ENCODE results near the gene THOC5. TPM values are rescaled to one million over a fixed set of nuclear protein-coding genes. Genes with fewer than 3 reads are reported as not detected.
"Not testable (repeated sequence)": the region's sequence is repeated elsewhere in the genome, so short reads cannot be mapped to it uniquely, and the experiment has no call there.

Gene THOC5
- total RNA-seq, 1 experiment from 2014 or later: 80.6 TPM

GRCh38 chr22:29593923-29594322 lies 40.4 kb upstream of the THOC5 start (continued):
- TF ChIP-seq CTCF (IDR thresholded peaks at IDR 0.05 in 2 of 3, conservative IDR thresholded peaks at IDR 0.05 in 1 of 3; ENCODE audit: borderline replicate concordance in 1 of 3, insufficient read depth in 1 of 3, low read depth in 2 of 3, low read length in 2 of 3) (no peak), POLR2AphosphoS5 (IDR thresholded peaks at IDR 0.05; ENCODE audit: low read depth, low read length) (no peak)

GRCh38 chr22:29587938-29588699 lies 34.6 kb upstream of the THOC5 start:
- Histone ChIP-seq H3K36me3 (ENCODE audit: control insufficient read depth in 1 of 2, insufficient read depth in 2 of 2, low read length in 2 of 2) (no peaks in the 10 kb centered on the region), H3K9me2 (ENCODE audit: insufficient read depth) (no peaks in the 10 kb centered on the region), H3K4me1 (ENCODE audit: control insufficient read depth in 1 of 2, insufficient read depth in 2 of 2, low read length in 2 of 2) (peaks cover 4 to 25% of the 10 kb centered on the region in 2 experiments; a peak in 3 of 4 replicates), H4K20me1 (ENCODE audit: insufficient read depth) (no peaks in the 10 kb centered on the region), H3K9me3 (ENCODE audit: control insufficient read depth in 1 of 2, insufficient read depth in 1 of 2, low read depth in 1 of 2, low read length in 2 of 2) (no peaks in the 10 kb centered on the region), H3K4me3 (replicated peaks in 1 of 2; ENCODE audit: low read depth in 1 of 2, low read length in 2 of 2) (no peak overlapping the region), H3K27ac (ENCODE audit: low read depth, low read length) (no peak overlapping the region), H3K9ac (ENCODE audit: low read length) (no peak overlapping the region), H3K79me2 (ENCODE audit: insufficient read depth, low read length) (no peaks in the 10 kb centered on the region), H3K4me2 (ENCODE audit: low read length) (peak overlapping the region; percentile 47), H3K27me3 (ENCODE audit: insufficient read depth, low read length) (no peaks in the 10 kb centered on the region), H2AFZ (ENCODE audit: low read depth, low read length, poor library complexity, severe bottlenecking) (peak overlapping the region; percentile 67)
- intact Hi-C loops (cut with micrococcal nuclease): no loop called here
- ATAC-seq: peak; percentile 60; the same call in 1 of the 2 replicates
- RAD21 ChIA-PET (ENCODE audit: low non-redundant PET in 1 of 2, low total read pairs in 2 of 2, uncharacterized antibody in 2 of 2, unreplicated experiment in 2 of 2): interaction anchor here in 1 of 2 experiments (0.6 kb wide), 1 partner anchor 129 kb away, joined by 3 read pairs; no protein-coding TSS in a partner anchor
- CTCF ChIA-PET: interaction anchor here (1.4 kb wide), 1 partner anchor 37 kb away, joined by 5 read pairs; no protein-coding TSS in a partner anchor
- no peak for DNase-seq (ENCODE audit: low read depth, low spot score)
- TF ChIP-seq SRF (IDR thresholded peaks at IDR 0.05; ENCODE audit: low read depth): no peak
- TF ChIP-seq SP1 (IDR thresholded peaks at IDR 0.05; ENCODE audit: low read depth): 0 out of 2 replicates have a peak, but pooled peaks have one; percentile 12
- peak; percentile 31; the same call in 1 of the 2 replicates for TF ChIP-seq FOSL1 (IDR thresholded peaks at IDR 0.05; ENCODE audit: low read depth)
- POLR2A ChIA-PET: interaction anchor here (1.0 kb wide), 1 partner anchor 35 kb away, joined by 3 read pairs; the partner anchor contains the start of gene THOC5
- no TSS peak for BruUV-seq (replicated peaks)

GRCh38 chr22:29586193-29586705 lies 32.7 kb upstream of the THOC5 start:
- H3K4me2 ChIP-seq (ENCODE audit: low read length); H4K20me1 ChIP-seq (ENCODE audit: insufficient read depth); H3K79me2 ChIP-seq (ENCODE audit: insufficient read depth, low read length); H3K9ac ChIP-seq (ENCODE audit: low read length); intact Hi-C loops (cut with micrococcal nuclease); BruUV-seq (replicated peaks); H3K9me3 ChIP-seq (ENCODE audit: control insufficient read depth in 1 of 2, insufficient read depth in 1 of 2, low read depth in 1 of 2, low read length in 2 of 2); RAD21 ChIA-PET (ENCODE audit: low non-redundant PET in 1 of 2, low total read pairs in 2 of 2, uncharacterized antibody in 2 of 2, unreplicated experiment in 2 of 2); H3K36me3 ChIP-seq (ENCODE audit: control insufficient read depth in 1 of 2, insufficient read depth in 2 of 2, low read length in 2 of 2); H3K9me2 ChIP-seq (ENCODE audit: insufficient read depth); H3K4me3 ChIP-seq (replicated peaks in 1 of 2; ENCODE audit: low read depth in 1 of 2, low read length in 2 of 2); DNase-seq (ENCODE audit: low read depth, low spot score); H3K27ac ChIP-seq (ENCODE audit: low read depth, low read length); H2AFZ ChIP-seq (ENCODE audit: low read depth, low read length, poor library complexity, severe bottlenecking); POLR2A ChIA-PET; CTCF ChIA-PET; H3K27me3 ChIP-seq (ENCODE audit: insufficient read depth, low read length); ATAC-seq: not testable (repeated sequence)
- H3K4me1 ChIP-seq (ENCODE audit: control insufficient read depth in 1 of 2, insufficient read depth in 2 of 2, low read length in 2 of 2): peaks cover 11 to 32% of the 10 kb centered on the region in 2 experiments

Data from HCT116 (cell line).